ENCODE measurements around the gene IFT20. TPM values are rescaled to one million over a fixed set of nuclear protein-coding genes. Genes with fewer than 3 reads are reported as not detected.

The IFT20 gene
- total and polyA plus RNA-seq, 10 of the 15 experiments (the other 5 are each of a cell fraction or from before 2014, with no cell fraction given): 9.4 to 38.2 (median 19.1) TPM

DNA sequence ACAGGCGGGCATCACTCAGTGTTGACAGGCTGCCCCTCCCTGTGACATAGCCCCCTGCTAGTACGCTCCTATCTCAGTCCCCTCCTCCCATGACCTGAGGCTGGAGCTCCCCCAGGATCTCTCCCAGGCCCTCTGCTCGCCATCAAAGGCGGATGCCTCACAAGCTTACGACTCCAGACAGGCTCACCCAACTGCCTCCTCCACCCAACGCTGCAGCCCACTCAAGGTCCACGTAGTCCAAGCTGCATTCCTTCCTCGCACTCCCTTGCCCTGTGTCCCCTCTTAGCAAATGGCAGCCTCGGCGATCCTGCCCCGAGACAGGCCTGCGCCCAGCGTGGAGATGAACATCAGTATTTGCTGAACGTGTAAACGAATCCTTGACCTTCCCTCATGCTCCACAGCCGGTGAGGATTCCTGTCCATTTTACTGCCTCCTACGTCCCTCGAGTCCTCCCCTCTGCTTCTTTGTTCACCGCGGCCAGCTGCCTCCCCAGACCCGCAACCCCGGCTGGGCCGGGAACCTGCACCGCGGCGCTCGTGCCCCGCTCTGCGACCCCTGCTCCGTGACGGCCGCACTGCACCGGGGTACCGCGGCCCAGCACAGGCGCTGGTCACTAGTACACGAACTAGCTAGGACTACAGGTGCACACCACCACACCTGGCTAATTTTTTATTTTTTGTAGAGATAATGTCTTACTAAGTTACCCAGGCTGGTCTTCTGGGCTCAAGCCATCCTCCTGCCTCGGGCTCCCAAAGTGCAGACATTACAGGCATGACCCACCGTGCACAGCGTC, 17.1 kb downstream of the IFT20 start:
- Histone ChIP-seq H3K4me3 (peak overlapping the region; percentile 68), H3K4me2 (ENCODE audit: control insufficient read depth, insufficient read depth) (peak overlapping the region; percentile 71), H4K20me1 (ENCODE audit: control insufficient read depth, insufficient read depth) (no peaks in the 10 kb centered on the region), H3K4me1 (ENCODE audit: control insufficient read depth, insufficient read depth, low read length) (no peaks in the 10 kb centered on the region; the same call in 1 of the 2 replicates), H3K79me2 (ENCODE audit: control insufficient read depth, insufficient read depth, low read length) (peaks cover 41% of the 10 kb centered on the region), H3K27me3 (replicated peaks in 1 of 2; ENCODE audit: control insufficient read depth in 2 of 2, insufficient read depth in 2 of 2, low read length in 1 of 2) (no peaks in the 10 kb centered on the region), H2AFZ (ENCODE audit: control insufficient read depth, low read depth, low read length) (peak overlapping the region; percentile 77), H3K9me3 (replicated peaks; ENCODE audit: control insufficient read depth, insufficient read depth, low read length) (no peaks in the 10 kb centered on the region), H3K27ac (ENCODE audit: control insufficient read depth, insufficient read depth) (peak overlapping the region; percentile 55; the same call in 1 of the 2 replicates), H3K36me3 (ENCODE audit: control insufficient read depth in 2 of 2, insufficient read depth in 2 of 2, low read length in 1 of 2) (no peaks in the 10 kb centered on the region; a peak in 2 of 4 replicates), H3K9ac (ENCODE audit: control insufficient read depth, insufficient read depth, low read length) (peak overlapping the region; percentile 77)
- DNase-seq (ENCODE audit: low read depth, low spot score) (no peak), FAIRE-seq (no peak), ATAC-seq (peak; percentile 22)
- TF ChIP-seq, protein P1, sequence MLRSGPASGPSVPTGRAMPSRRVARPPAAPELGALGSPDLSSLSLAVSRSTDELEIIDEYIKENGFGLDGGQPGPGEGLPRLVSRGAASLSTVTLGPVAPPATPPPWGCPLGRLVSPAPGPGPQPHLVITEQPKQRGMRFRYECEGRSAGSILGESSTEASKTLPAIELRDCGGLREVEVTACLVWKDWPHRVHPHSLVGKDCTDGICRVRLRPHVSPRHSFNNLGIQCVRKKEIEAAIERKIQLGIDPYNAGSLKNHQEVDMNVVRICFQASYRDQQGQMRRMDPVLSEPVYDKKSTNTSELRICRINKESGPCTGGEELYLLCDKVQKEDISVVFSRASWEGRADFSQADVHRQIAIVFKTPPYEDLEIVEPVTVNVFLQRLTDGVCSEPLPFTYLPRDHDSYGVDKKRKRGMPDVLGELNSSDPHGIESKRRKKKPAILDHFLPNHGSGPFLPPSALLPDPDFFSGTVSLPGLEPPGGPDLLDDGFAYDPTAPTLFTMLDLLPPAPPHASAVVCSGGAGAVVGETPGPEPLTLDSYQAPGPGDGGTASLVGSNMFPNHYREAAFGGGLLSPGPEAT (IDR thresholded peaks at IDR 0.05; ENCODE audit: low read depth): no peak
- 0 out of 2 replicates have a peak, but pooled peaks have one; percentile 12 for TF ChIP-seq POLR2A (IDR thresholded peaks at IDR 0.05; ENCODE audit: low read depth, low read length)
- TF ChIP-seq RFX5 (IDR thresholded peaks at IDR 0.05; ENCODE audit: low read depth, low read length): no peak
- no peak for TF ChIP-seq CHD1 (IDR thresholded peaks at IDR 0.05; ENCODE audit: low read depth, low read length)
- no peak for TF ChIP-seq SPI1 (IDR thresholded peaks at IDR 0.05; ENCODE audit: borderline replicate concordance, insufficient read depth, low read depth, low read length)
- TF ChIP-seq MXI1 (IDR thresholded peaks at IDR 0.05; ENCODE audit: low read depth, low read length): no peak
- 0 out of 2 replicates have a peak, but pooled peaks have one; percentile 16 for TF ChIP-seq YY1 (IDR thresholded peaks at IDR 0.05; ENCODE audit: low read depth, low read length)
- no peak for TF ChIP-seq ATF7 (IDR thresholded peaks at IDR 0.05; ENCODE audit: low read depth)
- SMC1A ChIA-PET (ENCODE audit: uncharacterized antibody, unreplicated experiment): interaction anchor here (0.8 to 2.2 kb wide), 3 partner anchors 10 to 17 kb away, joined by 3 to 12 read pairs (median 3); partner anchors contain the start of genes IFT20 and TNFAIP1
- POLR2A ChIA-PET: interaction anchor here (0.6 to 2.7 kb wide), 4 partner anchors 18 to 239 kb away, joined by 3 to 13 read pairs (median 4); partner anchors contain the start of genes IFT20 and TNFAIP1
- WGBS (ENCODE audit: insufficient coverage, insufficient replicate concordance, low lambda C conversion rate, missing lambda C conversion rate): 21% methylated on average over 36 of the region's 40 CpGs
- TSS peak; percentile 92 for BruUV-seq (replicated peaks)
- RAD21 ChIA-PET (ENCODE audit: unreplicated experiment): interaction anchor here (1.0 to 4.0 kb wide), 2 partner anchors 17 kb away, joined by 5 to 19 read pairs; partner anchors contain the start of genes IFT20 and TNFAIP1
- intact Hi-C loops (cut with micrococcal nuclease; ENCODE audit: unreplicated experiment) (loop anchor here (10.0 kb wide), 1 partner anchor 263 kb away; no protein-coding TSS in a partner anchor), in situ Hi-C loops (cut with MboI) (no loop called here)
- CTCF ChIA-PET: interaction anchor here (1.1 to 4.0 kb wide), 2 partner anchors 17 to 85 kb away, joined by 4 to 29 read pairs; partner anchors contain the start of genes IFT20 and TNFAIP1
